GM19397 (cell line): ENCODE results near the gene TTC28.
"Not testable (repeated sequence)": the region's sequence is repeated elsewhere in the genome, so short reads cannot be mapped to it uniquely, and the experiment has no call there.

Experiments
- ATAC-seq: cut with Tn5 transposase; IDR thresholded peaks from one replicate; pipeline ENCODE4 v1.9.1; 2021; ENCODE audit warnings: mild to moderate bottlenecking, moderate library complexity; ENCODE audit not compliant: unreplicated experiment

The TTC28 gene

GRCh38 chr22:28566920-28567499 lies 112.6 kb downstream of the TTC28 start:
- ATAC-seq: not testable (repeated sequence)

- ATAC-seq: no peak
These were observed 116.0 kb downstream of the TTC28 start for GRCh38 chr22:28563636-28564035.

GRCh38 chr22:28562324-28562723 lies 117.3 kb downstream of the TTC28 start:
- ATAC-seq: no peak

- ATAC-seq: not testable (repeated sequence)
These were observed 118.9 kb downstream of the TTC28 start for GRCh38 chr22:28560743-28561101.

GRCh38 chr22:28560046-28560742 lies 119.4 kb downstream of the TTC28 start:
- ATAC-seq: no peak

- ATAC-seq: no peak
These were observed 122.5 kb downstream of the TTC28 start for GRCh38 chr22:28557184-28557583.

- ATAC-seq: not testable (repeated sequence)
These were observed 126.4 kb downstream of the TTC28 start for GRCh38 chr22:28553108-28553866.

- no peak for ATAC-seq
These were observed 131.2 kb downstream of the TTC28 start for GRCh38 chr22:28548406-28548805.

- ATAC-seq: no peak
These were observed 132.4 kb downstream of the TTC28 start for GRCh38 chr22:28547132-28547842.

- ATAC-seq: no peak
These were observed 135.2 kb downstream of the TTC28 start for GRCh38 chr22:28544431-28544868.

- ATAC-seq: no peak
These were observed 136.5 kb downstream of the TTC28 start for GRCh38 chr22:28542980-28543621.

GRCh38 chr22:28541137-28541536 lies 138.5 kb downstream of the TTC28 start:
- no peak for ATAC-seq

GRCh38 chr22:28538922-28539321 lies 140.7 kb downstream of the TTC28 start:
- ATAC-seq: no peak

- ATAC-seq: not testable (repeated sequence)
These were observed 149.1 kb downstream of the TTC28 start for GRCh38 chr22:28530565-28530964.

GRCh38 chr22:28529144-28529543 lies 150.5 kb downstream of the TTC28 start:
- ATAC-seq: not testable (repeated sequence)

- ATAC-seq: no peak
These were observed 158.2 kb downstream of the TTC28 start for GRCh38 chr22:28521451-28521850.

- ATAC-seq: no peak
These were observed 165.3 kb downstream of the TTC28 start for GRCh38 chr22:28514321-28514821.

GRCh38 chr22:28512387-28512786 lies 167.3 kb downstream of the TTC28 start:
- ATAC-seq: not testable (repeated sequence)

GRCh38 chr22:28507896-28508295 lies 171.7 kb downstream of the TTC28 start:
- ATAC-seq: no peak

GRCh38 chr22:28506150-28506535 lies 173.5 kb downstream of the TTC28 start:
- no peak for ATAC-seq
